ENCODE results near the gene PRPH2. TPM values are rescaled to one million over a fixed set of nuclear protein-coding genes. Genes with fewer than 3 reads are reported as not detected.

The PRPH2 gene
- polyA plus RNA-seq, 1 experiment = 0.97 TPM

DNA sequence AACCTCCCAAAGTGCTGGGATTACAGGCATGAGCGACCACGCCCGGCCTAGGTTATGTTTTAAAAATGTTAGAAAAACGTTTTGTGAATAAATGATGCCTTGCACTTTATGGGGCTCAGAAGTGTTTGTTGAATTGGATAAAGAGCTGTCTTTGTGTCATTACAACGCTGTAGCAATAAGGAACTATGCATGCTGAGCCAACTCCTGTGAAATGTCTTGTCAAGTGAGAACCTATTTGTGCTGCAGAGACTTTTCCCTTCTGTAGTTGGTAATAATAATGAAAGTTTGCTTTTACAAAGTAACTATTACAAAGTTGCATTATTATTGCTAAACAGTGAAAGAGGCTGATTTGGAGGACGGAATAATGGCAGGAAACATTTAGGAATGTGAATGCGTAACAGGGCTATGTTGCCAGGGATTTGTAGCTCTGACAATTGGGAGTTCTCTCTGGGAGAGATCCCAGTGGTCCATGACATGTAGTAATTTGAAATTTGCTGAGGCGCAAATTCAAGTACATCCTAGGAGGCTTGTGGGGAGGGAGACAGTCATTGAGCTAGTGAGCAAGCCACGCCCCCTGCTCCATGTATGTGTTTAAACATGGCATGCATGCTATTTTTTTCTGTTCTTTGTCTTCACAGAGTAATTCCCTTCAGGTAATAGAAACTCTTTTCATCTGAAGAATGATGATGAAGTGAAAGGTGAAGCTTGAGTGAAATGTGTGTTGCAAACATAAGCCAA is 42.7 kb upstream of the PRPH2 start:
- no peak for DNase-seq (ENCODE audit: low read depth, low spot score)
- Histone ChIP-seq H3K27ac (ENCODE audit: low read depth, low read length) (no peak overlapping the region), H3K4me3 (ENCODE audit: low read depth, low read length) (no peak overlapping the region), H3K27me3 (ENCODE audit: control insufficient read depth, insufficient read depth, low read length) (no peaks in the 10 kb centered on the region), H3K9me3 (ENCODE audit: control insufficient read depth, insufficient read depth, low read length) (no peaks in the 10 kb centered on the region)
- TF ChIP-seq CTCF (IDR thresholded peaks at IDR 0.05; ENCODE audit: low read depth, low read length) = no peak
- POLR2A ChIA-PET = interaction anchor here (0.9 kb wide), 1 partner anchor 19 kb away, joined by 4 read pairs; the partner anchor contains the start of gene TBCC
- CTCF ChIA-PET = no interaction called here

DNA sequence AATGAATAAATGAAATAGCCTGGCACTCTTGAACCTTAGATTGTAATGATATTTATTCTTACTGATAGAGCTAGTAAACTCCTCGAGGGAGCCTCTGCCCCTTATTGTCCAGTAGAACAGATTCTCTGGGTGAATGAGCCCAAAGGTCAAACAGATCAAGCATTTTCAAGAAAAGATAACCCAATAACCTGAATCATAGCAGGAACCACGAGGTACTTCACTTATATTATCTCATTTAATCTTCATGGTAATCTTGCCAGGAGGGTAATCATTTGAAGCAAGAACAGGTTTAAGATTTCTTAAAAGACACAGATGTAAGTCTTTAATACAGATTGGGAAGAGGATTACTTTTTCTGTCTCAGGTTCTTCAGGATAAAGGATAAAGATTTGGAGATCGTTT is 40.6 kb upstream of the PRPH2 start:
- no peak for DNase-seq (ENCODE audit: low read depth, low spot score)
- Histone ChIP-seq H3K4me3 (ENCODE audit: low read depth, low read length) (no peak overlapping the region), H3K27ac (ENCODE audit: low read depth, low read length) (no peak overlapping the region), H3K27me3 (ENCODE audit: control insufficient read depth, insufficient read depth, low read length) (no peaks in the 10 kb centered on the region), H3K9me3 (ENCODE audit: control insufficient read depth, insufficient read depth, low read length) (no peaks in the 10 kb centered on the region)
- ChIA-PET CTCF (no interaction called here), POLR2A (no interaction called here)
- no peak for TF ChIP-seq CTCF (IDR thresholded peaks at IDR 0.05; ENCODE audit: low read depth, low read length)

- no peak for DNase-seq (ENCODE audit: low read depth, low spot score)
- POLR2A ChIA-PET = interaction anchor here (1.5 kb wide), 1 partner anchor 15 kb away, joined by 3 read pairs; no protein-coding TSS in a partner anchor
- CTCF ChIA-PET = no interaction called here
Observed at GRCh38 chr6:42762426-42762859, 40.0 kb upstream of the PRPH2 start.

DNA sequence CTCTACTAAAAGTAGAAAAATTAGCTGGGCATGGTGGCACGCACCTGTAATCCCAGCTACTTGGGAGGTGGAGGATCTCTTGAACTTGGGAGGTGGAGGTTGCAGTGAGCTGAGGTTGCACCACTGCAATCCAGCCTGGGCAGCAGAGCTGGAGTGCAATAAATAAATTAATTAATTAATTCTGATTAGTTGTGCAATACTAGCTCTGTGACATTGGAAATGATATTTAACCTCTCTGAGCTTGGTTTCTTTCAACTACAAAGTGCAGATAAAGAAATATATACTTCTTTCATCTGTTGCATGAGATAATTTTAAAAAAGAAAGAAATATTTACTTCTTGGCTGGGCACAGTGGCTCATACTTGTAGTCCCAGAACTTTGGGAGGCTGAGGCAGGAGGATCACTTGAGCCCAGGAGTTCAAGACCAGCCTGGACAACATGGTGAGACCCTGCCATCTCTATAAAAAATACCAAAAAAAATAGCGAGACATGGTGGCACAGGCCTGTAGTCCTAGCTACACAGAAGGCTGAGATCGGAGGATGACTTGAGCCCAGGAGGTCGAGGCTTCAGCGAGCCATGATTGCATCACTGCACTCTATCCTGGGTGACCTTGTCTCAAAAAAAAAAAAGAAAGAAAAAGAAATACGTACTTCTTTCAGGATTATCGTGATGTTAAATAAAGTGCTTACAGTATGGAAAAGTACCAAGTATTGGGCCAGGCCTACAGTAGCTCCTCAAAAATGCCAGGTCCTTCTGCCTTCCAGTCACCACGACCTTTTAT is 39.1 kb upstream of the PRPH2 start:
- ChIA-PET CTCF (no interaction called here), POLR2A (interaction anchor here (0.7 to 1.5 kb wide), 2 partner anchors 15 to 21 kb away, joined by 3 read pairs; partner anchors contain the start of gene BICRAL)
- H3K4me3 ChIP-seq (ENCODE audit: low read depth, low read length) = no peak overlapping the region
- no peak for TF ChIP-seq CTCF (IDR thresholded peaks at IDR 0.05; ENCODE audit: low read depth, low read length)
- H3K9me3 ChIP-seq (ENCODE audit: control insufficient read depth, insufficient read depth, low read length) = no peaks in the 10 kb centered on the region
- DNase-seq (ENCODE audit: low read depth, low spot score) = no peak
- H3K27me3 ChIP-seq (ENCODE audit: control insufficient read depth, insufficient read depth, low read length) = no peaks in the 10 kb centered on the region
- H3K27ac ChIP-seq (ENCODE audit: low read depth, low read length) = no peak overlapping the region

More at GRCh38 chr6:42762426-42762859, 40.0 kb upstream of the PRPH2 start:
- no peak overlapping the region for H3K27ac ChIP-seq (ENCODE audit: low read depth, low read length)
- H3K4me3 ChIP-seq (ENCODE audit: low read depth, low read length) = no peak overlapping the region
- no peaks in the 10 kb centered on the region for H3K27me3 ChIP-seq (ENCODE audit: control insufficient read depth, insufficient read depth, low read length)
- no peaks in the 10 kb centered on the region for H3K9me3 ChIP-seq (ENCODE audit: control insufficient read depth, insufficient read depth, low read length)
- TF ChIP-seq CTCF (IDR thresholded peaks at IDR 0.05; ENCODE audit: low read depth, low read length) = no peak

Measured in AG04450 (cell line).